GM06990 (cell line): ENCODE results near the gene ADGRG1.

Experiments
- DNase-seq: peaks from one replicate; pipeline ENCODE4 v3.0.0-alpha.2; 2011; ENCODE audit not compliant: insufficient read length; ENCODE audit errors: extremely low read depth
- H3K27me3 ChIP-seq: replicated peaks from 2 replicates; pipeline ENCODE4 v1.6.0; 2011; ENCODE audit warnings: low read length; ENCODE audit not compliant: control insufficient read depth, insufficient read depth
- H3K36me3 ChIP-seq: 2 replicates; pipeline ENCODE4 v1.5.1; 2011; ENCODE audit warnings: low read length; ENCODE audit not compliant: control insufficient read depth, insufficient read depth
- H3K4me3 ChIP-seq: replicated peaks from 2 replicates; pipeline ENCODE4 v1.5.1; 2011; ENCODE audit warnings: low read depth, mild to moderate bottlenecking, control low read depth, low read length
- CTCF ChIP-seq: IDR thresholded peaks from 2 replicates; pipeline ENCODE4 v1.5.1; 2011; ENCODE audit warnings: low read length, control low read depth, mild to moderate bottlenecking, inconsistent platforms; ENCODE audit not compliant: insufficient read depth, poor library complexity, severe bottlenecking

The ADGRG1 gene

GRCh38 chr16:57642160-57643135 is 14.0 kb downstream of the ADGRG1 start:
- no peak for DNase-seq

GRCh38 chr16:57643147-57643874 is 14.9 kb downstream of the ADGRG1 start:
- no peak for DNase-seq
- no peak for TF ChIP-seq CTCF
- Histone ChIP-seq H3K36me3 (no peaks in the 10 kb centered on the region), H3K27me3 (peaks cover 4% of the 10 kb centered on the region), H3K4me3 (no peak overlapping the region)

More at GRCh38 chr16:57642160-57643135, 14.0 kb downstream of the ADGRG1 start:
- no peak for TF ChIP-seq CTCF
- H3K4me3 ChIP-seq = no peak overlapping the region
- H3K27me3 ChIP-seq = peaks cover 4% of the 10 kb centered on the region
- H3K36me3 ChIP-seq = no peaks in the 10 kb centered on the region

GRCh38 chr16:57643910-57644309 is 15.5 kb downstream of the ADGRG1 start:
- DNase-seq = no peak
- Histone ChIP-seq H3K4me3 (no peak overlapping the region), H3K36me3 (no peaks in the 10 kb centered on the region), H3K27me3 (peaks cover 4% of the 10 kb centered on the region)
- TF ChIP-seq CTCF = no peak

- no peak for DNase-seq
- Histone ChIP-seq H3K27me3 (peaks cover 4% of the 10 kb centered on the region), H3K4me3 (no peak overlapping the region), H3K36me3 (no peaks in the 10 kb centered on the region)
- no peak for TF ChIP-seq CTCF
Observed at GRCh38 chr16:57644383-57645014, 16.1 kb downstream of the ADGRG1 start.

GRCh38 chr16:57645169-57645568 is 16.7 kb downstream of the ADGRG1 start:
- no peak for DNase-seq
- H3K36me3 ChIP-seq = no peaks in the 10 kb centered on the region
- no peak for TF ChIP-seq CTCF
- H3K4me3 ChIP-seq = no peak overlapping the region
- H3K27me3 ChIP-seq = peaks cover 4% of the 10 kb centered on the region
